K562 (cell line): ENCODE data around the gene ACADM. TPM values are rescaled to one million over a fixed set of nuclear protein-coding genes. Genes with fewer than 3 reads are reported as not detected.
A peak's percentile ranks its signal among the peaks of the same experiment; 100 is the strongest.

Experiments used
- CHCHD3 ChIP-seq: fragments of 250-450 bp; sonication (Bioruptor Pico); IDR thresholded peaks from 2 replicates; pipeline ENCODE4 v2.1.2; 2022; ENCODE audit warnings: mild to moderate bottlenecking
- E2F1 ChIP-seq: sonication (generic); formaldehyde crosslinking; IDR thresholded peaks from 2 replicates; pipeline ENCODE4 v1.8.1; 2023; ENCODE audit warnings: mild to moderate bottlenecking, missing genetic modification reagents, moderate library complexity
- ESRRB ChIP-seq: fragments of 250-450 bp; sonication (Bioruptor Pico); IDR thresholded peaks from 2 replicates; pipeline ENCODE4 v1.5.0; 2020; ENCODE audit warnings: mild to moderate bottlenecking, moderate library complexity, borderline replicate concordance
- GATAD2B ChIP-seq: fragments of 450-650 bp; IDR thresholded peaks from 2 replicates; pipeline ENCODE4 v1.6.1; 2017; ENCODE audit warnings: mild to moderate bottlenecking, borderline replicate concordance
- IRF2 ChIP-seq: sonication (generic); formaldehyde crosslinking; IDR thresholded peaks from 2 replicates; pipeline ENCODE4 v1.8.1; 2022; ENCODE audit warnings: mild to moderate bottlenecking, missing genetic modification reagents
- KAT7 ChIP-seq: sonication (generic); formaldehyde crosslinking; IDR thresholded peaks from 2 replicates; pipeline ENCODE4 v1.8.0; 2022; ENCODE audit warnings: missing genetic modification reagents, mild to moderate bottlenecking, borderline replicate concordance
- LEF1 ChIP-seq: fragments of 450-650 bp; IDR thresholded peaks from 2 replicates; pipeline ENCODE4 v1.6.1; 2016; ENCODE audit warnings: mild to moderate bottlenecking
- MEF2A ChIP-seq: IDR thresholded peaks from 2 replicates; pipeline ENCODE4 v1.6.1; 2011; ENCODE audit warnings: low read depth, mild to moderate bottlenecking, low read length, moderate library complexity; ENCODE audit not compliant: control insufficient read depth
- NBN ChIP-seq: fragments of 450-650 bp; IDR thresholded peaks from 2 replicates; pipeline ENCODE4 v1.6.1; 2016; ENCODE audit warnings: low read depth, mild to moderate bottlenecking
- NFYB ChIP-seq: IDR thresholded peaks from 2 replicates; pipeline ENCODE4 v1.6.1; 2011; ENCODE audit warnings: mild to moderate bottlenecking, moderate library complexity; ENCODE audit not compliant: insufficient read length; ENCODE audit errors: extremely low read depth
- NR2C1 ChIP-seq, 2 experiments: fragments of 450-650 bp; IDR thresholded peaks; 2 replicates each; pipeline ENCODE4 v1.6.1; 2017; ENCODE audit warnings: mild to moderate bottlenecking in 2 of 2, antibody characterized with exemption in 1 of 2, inconsistent platforms in 1 of 2, missing compliant biosample characterization in 1 of 2, missing genetic modification characterization in 1 of 2
- POLR2AphosphoS5 ChIP-seq: IDR thresholded peaks from 2 replicates; pipeline ENCODE4 v1.6.1; 2011; ENCODE audit warnings: mild to moderate bottlenecking, low read depth, low read length, moderate library complexity; ENCODE audit not compliant: control insufficient read depth, insufficient read depth
- PPARD ChIP-seq: fragments of 250-450 bp; sonication (Bioruptor Pico); IDR thresholded peaks from 2 replicates; pipeline ENCODE4 v1.8.0; 2022; ENCODE audit warnings: inconsistent platforms, mild to moderate bottlenecking, moderate library complexity
- RHOXF2B ChIP-seq: fragments of 250-450 bp; sonication (Bioruptor Pico); conservative IDR thresholded peaks from 2 replicates; pipeline ENCODE4 v1.5.1; 2021
- SIN3A ChIP-seq, 2 experiments: fragments of 150-350 bp in 1 of 2; IDR thresholded peaks; 2 replicates each; pipeline ENCODE4 v1.6.1; 2011 to 2016; ENCODE audit warnings: borderline replicate concordance in 2 of 2, low read depth in 2 of 2, low read length in 2 of 2, mild to moderate bottlenecking in 2 of 2, moderate library complexity in 2 of 2; ENCODE audit not compliant: control insufficient read depth in 1 of 2
- SMAD3 ChIP-seq: fragments of 450-650 bp; formaldehyde crosslinking; conservative IDR thresholded peaks from 2 replicates; pipeline ENCODE4 v1.4.0; 2020; ENCODE audit warnings: mild to moderate bottlenecking
- SMARCA5 ChIP-seq: fragments of 450-650 bp; IDR thresholded peaks from 2 replicates; pipeline ENCODE4 v1.6.1; 2016
- STAT5A ChIP-seq: IDR thresholded peaks from 2 replicates; pipeline ENCODE4 v1.6.1; 2012; ENCODE audit warnings: low read length, inconsistent platforms, borderline replicate concordance
- TAF15 ChIP-seq: fragments of 200-400 bp; formaldehyde crosslinking; IDR thresholded peaks from 2 replicates; pipeline ENCODE4 v1.6.1; 2017; ENCODE audit warnings: mild to moderate bottlenecking, low read depth, low read length, moderate library complexity
- XRCC3 ChIP-seq: fragments of 450-650 bp; IDR thresholded peaks from 2 replicates; pipeline ENCODE4 v1.6.1; 2017; ENCODE audit warnings: mild to moderate bottlenecking, moderate library complexity
- ZBTB43 ChIP-seq: sonication (generic); formaldehyde crosslinking; IDR thresholded peaks from 2 replicates; pipeline ENCODE4 v1.8.0; 2023; ENCODE audit warnings: mild to moderate bottlenecking, missing genetic modification reagents
- ZNF3 ChIP-seq: fragments of 250-450 bp; sonication (Bioruptor Pico); IDR thresholded peaks from 2 replicates; pipeline ENCODE4 v1.5.0; 2021; ENCODE audit warnings: mild to moderate bottlenecking, moderate library complexity
- ZNF41 ChIP-seq: fragments of 250-450 bp; sonication (Bioruptor Pico); conservative IDR thresholded peaks from 2 replicates; pipeline ENCODE4 v1.4.0; 2020; ENCODE audit warnings: mild to moderate bottlenecking
- polyA plus RNA-seq, 8 experiments: library from polyadenylated mRNA; depleted of rRNA in 4 of 8; stranded (reverse) in 5 of 8; unstranded in 3 of 8; fragments of >200 nt; fragmentation: Nextera tagmentation in 2 of 8; fragmentation: Illumina TruSeq in 1 of 8; extraction: Ambion mirVana in 2 of 8; extraction: Trizol in 1 of 8; gene quantifications; 2 replicates each; pipeline versions ENCODE4 v1.2.1 to v1.2.3, GENCODE V29; 2011 to 2014; ENCODE audit warnings: inconsistent platforms in 1 of 8, missing spikeins in 1 of 8
- total RNA-seq, 7 experiments: library from RNA; depleted of rRNA in 6 of 7; stranded (reverse); fragments of >200 nt in 6 of 7; fragmentation: Illumina TruSeq in 2 of 7; extraction: Trizol in 2 of 7; gene quantifications; 2 replicates each; pipeline versions ENCODE4 v1.2.1 to v1.2.3, GENCODE V29; 2011 to 2021; ENCODE audit warnings: low replicate concordance in 1 of 7
- TF ChIP-seq, protein P1 (sequence below): fragments of 450-650 bp; IDR thresholded peaks from 2 replicates; pipeline ENCODE4 v1.6.1; 2018; ENCODE audit not compliant: partially characterized antibody

ACADM gene
- total and polyA plus RNA-seq, 9 of the 15 experiments (the other 6 are each of a cell fraction or from before 2014, with no cell fraction given), result 82.5 to 156 (median 123) TPM

GRCh38 chr1:75723989-75724471 is 479 bp upstream of the ACADM start (continued):
- TF ChIP-seq, protein P1, sequence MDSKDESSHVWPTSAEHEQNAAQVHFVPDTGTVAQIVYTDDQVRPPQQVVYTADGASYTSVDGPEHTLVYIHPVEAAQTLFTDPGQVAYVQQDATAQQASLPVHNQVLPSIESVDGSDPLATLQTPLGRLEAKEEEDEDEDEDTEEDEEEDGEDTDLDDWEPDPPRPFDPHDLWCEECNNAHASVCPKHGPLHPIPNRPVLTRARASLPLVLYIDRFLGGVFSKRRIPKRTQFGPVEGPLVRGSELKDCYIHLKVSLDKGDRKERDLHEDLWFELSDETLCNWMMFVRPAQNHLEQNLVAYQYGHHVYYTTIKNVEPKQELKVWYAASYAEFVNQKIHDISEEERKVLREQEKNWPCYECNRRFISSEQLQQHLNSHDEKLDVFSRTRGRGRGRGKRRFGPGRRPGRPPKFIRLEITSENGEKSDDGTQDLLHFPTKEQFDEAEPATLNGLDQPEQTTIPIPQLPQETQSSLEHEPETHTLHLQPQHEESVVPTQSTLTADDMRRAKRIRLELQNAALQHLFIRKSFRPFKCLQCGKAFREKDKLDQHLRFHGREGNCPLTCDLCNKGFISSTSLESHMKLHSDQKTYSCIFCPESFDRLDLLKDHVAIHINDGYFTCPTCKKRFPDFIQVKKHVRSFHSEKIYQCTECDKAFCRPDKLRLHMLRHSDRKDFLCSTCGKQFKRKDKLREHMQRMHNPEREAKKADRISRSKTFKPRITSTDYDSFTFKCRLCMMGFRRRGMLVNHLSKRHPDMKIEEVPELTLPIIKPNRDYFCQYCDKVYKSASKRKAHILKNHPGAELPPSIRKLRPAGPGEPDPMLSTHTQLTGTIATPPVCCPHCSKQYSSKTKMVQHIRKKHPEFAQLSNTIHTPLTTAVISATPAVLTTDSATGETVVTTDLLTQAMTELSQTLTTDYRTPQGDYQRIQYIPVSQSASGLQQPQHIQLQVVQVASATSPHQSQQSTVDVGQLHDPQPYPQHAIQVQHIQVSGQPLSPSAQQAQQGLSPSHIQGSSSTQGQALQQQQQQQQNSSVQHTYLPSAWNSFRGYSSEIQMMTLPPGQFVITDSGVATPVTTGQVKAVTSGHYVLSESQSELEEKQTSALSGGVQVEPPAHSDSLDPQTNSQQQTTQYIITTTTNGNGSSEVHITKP, result no peak
- TF ChIP-seq NR2C1 (IDR thresholded peaks at IDR 0.05) (no peak; the same call in 1 of the 2 replicates), NR2C1 (tag; IDR thresholded peaks at IDR 0.05) (peak; percentile 73), SMARCA5 (no peak), ZNF41 (CRISPR knock-in tag) (no peak), XRCC3 (no peak), TAF15 (no peak), NBN (no peak), IRF2 (CRISPR knock-in tag) (no peak), PPARD (no peak), RHOXF2B (CRISPR knock-in tag) (no peak), ZNF3 (CRISPR knock-in tag) (no peak), SMAD3 (CRISPR knock-in tag) (no peak), STAT5A (peak; percentile 25; the same call in 1 of the 2 replicates), ESRRB (no peak), LEF1 (no peak), E2F1 (CRISPR knock-in tag) (no peak), MEF2A (no peak), SIN3A (IDR thresholded peaks at IDR 0.05; ENCODE audit: borderline replicate concordance in 2 of 2, control insufficient read depth in 1 of 2, low read depth in 2 of 2, low read length in 2 of 2) (peak in 1 of 2 experiments; percentile 41; a peak in 1 of 4 replicates), GATAD2B (no peak), ZBTB43 (no peak), POLR2AphosphoS5 (peak; percentile 73; the same call in 1 of the 2 replicates), NFYB (no peak), CHCHD3 (no peak), KAT7 (CRISPR knock-in tag) (no peak; the same call in 1 of the 2 replicates)
